GM18867 (cell line): Measurements from ENCODE around the gene FOXJ2.
"Not testable (repeated sequence)": the region's sequence is repeated elsewhere in the genome, so short reads cannot be mapped to it uniquely, and the experiment has no call there.

Experiments
- ATAC-seq: cut with Tn5 transposase; IDR thresholded peaks from one replicate; pipeline ENCODE4 v1.9.1; 2021; ENCODE audit warnings: mild to moderate bottlenecking, moderate library complexity; ENCODE audit not compliant: unreplicated experiment

FOXJ2 gene

DNA sequence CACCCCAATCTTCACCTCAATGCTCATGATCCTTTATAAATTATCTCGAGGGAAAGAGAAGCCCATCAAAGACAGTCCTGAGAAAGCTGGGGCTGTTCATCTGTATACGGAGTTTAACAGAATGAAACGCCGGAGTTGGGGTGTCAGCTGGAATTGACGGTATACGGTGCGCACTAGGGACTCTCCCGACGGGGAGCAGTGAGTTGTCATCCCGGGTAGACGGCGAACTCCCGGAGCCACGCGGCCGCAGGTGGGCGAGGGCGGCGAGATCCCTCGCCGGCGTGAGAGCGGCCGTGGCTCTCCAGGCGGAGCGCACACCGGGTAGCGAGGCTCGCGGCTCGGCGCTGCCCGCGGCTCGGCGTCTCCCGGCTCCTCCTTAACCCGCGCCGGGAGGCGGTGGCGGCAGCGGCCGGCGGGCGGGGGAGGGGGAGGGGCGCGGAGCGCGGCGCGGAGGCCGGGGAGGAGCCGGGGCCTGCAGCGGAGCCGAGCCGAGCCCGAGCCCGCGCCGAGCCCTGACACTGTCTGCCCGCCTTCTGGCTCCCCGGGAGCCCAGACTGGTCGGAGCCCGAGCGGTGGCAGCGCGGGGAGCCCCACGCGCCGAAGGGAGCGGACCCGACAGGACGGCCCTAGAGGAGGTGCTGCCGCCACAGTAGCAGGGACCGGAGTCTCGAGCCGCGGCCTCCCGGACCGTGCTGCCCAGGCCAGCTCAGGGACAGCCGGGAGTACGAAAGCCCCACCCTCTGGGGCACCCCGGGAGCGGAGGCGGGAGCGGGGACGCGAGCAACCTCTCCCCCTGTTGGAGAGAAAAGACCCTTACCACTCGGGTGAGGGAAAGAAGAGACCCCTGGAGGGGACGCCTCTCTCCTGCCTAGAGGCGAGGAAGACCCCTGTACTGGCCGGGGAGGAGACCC lies at the start of gene FOXJ2:
TSS of gene FOXJ2 (plus strand) at position 475 of the 911 bp plus-strand sequence. CDS start 7,117 bp downstream, outside the sequence.
- peak; percentile 73 for ATAC-seq

DNA sequence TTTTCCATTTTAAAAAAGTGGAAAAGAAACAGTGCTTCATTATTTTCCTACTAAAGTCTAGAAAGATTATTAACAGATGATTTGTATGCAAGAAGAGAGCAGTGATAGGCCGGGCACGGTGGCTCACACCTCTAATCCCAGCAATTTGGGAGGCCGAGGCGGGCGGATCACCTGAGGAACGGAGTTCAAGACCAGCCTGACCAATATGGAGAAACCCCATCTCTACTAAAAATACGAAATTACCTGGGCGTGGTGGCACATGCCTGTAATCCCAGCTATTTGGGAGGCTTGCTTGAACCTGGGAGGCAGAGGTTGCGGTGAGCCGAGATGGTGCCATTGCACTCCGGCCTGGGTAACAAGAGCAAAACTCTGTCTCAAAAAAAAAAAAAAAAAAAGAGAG lies 49.5 kb upstream of the FOXJ2 start:
- ATAC-seq, result not testable (repeated sequence)

DNA sequence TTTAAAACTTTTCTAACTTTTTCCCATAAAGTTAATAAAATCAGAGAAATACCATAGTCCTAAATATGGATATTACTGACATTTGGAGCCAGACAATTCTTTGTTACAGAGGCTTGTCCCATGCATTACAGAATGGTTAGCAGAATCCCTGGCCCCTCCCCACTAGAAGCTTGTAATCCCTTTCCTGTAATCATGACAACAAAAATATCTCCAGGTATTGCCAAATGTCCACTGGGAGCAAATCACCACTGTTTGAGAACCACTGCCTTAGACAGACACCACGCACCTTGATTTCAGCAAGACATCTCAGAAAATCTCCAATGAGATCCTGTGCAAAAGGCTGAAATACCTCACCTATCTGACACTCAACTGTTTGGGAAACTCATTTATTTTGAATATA lies 49.1 kb upstream of the FOXJ2 start:
- not testable (repeated sequence) for ATAC-seq

DNA sequence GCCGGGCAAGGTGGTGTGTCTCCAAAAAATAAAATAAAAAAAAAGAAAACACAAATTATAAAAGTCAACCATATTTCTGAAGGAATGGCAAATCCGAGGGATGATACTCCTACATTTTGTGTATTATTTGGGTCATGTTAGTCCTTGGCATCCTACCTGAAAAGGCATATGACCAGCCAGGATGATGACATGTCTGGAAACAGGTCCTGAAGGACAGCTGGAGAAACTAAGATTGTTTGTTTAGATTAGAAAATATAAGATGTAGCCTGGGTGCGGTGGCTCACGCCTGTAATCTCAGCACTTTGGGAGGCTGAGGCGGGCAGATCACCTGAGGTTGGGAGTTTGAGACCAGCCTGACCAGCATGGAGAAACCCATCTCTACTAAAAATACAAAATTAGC lies 47.6 kb upstream of the FOXJ2 start:
- no peak for ATAC-seq

DNA sequence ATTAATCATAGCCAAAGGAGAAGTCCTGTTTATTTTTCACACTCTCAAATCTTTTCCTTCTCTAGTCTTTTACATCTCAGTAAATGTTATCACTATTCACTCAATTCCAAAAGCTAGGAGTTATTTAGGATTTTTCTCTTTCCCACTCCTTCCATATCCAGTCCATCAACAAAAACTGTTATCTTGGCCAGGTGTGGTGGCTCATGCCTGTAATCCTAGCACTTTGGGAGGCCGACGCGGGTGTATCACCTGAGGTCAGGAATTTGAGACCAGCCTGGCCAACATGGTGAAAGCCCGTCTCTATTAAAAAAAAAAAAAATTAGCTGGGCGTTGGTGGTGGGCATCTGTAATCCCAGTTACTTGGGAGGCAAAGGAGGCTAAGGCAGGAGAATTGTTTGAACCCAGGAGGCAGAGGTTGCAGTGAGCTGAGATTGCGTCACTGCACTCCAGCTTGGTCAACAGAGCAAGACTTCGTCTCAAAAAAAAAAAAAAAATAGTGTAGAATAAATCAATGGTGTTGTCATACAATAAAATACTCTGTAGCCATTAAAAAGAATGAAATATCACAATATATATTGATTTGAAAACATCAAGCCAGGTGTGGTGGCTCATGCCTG lies 46.6 kb upstream of the FOXJ2 start:
- no peak for ATAC-seq

- peak; percentile 38 for ATAC-seq
Measured at GRCh38 chr12:7989827-7990491, 42.6 kb upstream of the FOXJ2 start.

- no peak for ATAC-seq
Measured at GRCh38 chr12:7991535-7991934, 41.0 kb upstream of the FOXJ2 start.

DNA sequence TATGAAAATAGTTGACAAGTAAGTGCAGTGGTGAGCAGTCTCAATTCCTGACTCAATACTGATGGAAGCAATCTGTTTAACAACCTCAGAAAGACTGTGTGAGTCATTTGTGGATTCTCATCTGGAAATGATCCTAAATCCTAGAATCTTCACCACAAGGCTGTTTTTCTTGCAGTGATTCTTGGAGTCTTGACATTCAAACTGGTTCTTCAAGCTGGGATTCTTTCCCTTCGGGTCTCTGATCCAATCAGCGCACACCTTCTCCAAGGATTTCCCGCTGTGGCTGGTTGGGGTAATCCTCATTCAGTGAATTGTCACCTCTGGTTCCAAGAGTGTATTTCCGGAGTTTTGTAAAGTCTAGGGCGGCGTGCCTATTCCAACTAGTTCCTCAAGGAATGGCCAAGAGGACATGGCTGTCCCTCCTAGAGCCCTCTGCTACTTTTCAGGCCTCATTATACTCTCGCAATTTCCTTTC lies 37.7 kb upstream of the FOXJ2 start:
- ATAC-seq, result no peak

GRCh38 chr12:7995266-7995963 lies 37.1 kb upstream of the FOXJ2 start:
- ATAC-seq, result peak; percentile 99

DNA sequence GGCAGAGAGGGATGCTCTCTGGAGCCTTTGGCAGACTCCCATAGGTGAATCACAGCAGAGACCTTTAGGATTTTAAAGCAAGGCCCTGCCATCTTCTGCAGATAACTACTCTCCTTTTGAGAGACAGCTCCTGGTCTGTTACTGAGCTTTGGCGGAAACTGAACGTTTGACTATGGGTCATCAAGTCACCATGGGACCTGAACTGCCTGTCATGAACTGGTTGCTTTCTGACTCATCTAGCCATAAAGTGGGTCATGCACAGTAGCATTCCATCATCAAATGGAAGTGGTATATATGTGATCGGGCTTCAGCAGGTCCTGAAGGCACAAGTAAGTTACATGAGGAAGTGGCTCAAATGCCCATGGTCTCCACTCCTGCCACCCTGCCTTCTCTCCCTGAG lies 31.7 kb upstream of the FOXJ2 start:
- not testable (repeated sequence) for ATAC-seq

DNA sequence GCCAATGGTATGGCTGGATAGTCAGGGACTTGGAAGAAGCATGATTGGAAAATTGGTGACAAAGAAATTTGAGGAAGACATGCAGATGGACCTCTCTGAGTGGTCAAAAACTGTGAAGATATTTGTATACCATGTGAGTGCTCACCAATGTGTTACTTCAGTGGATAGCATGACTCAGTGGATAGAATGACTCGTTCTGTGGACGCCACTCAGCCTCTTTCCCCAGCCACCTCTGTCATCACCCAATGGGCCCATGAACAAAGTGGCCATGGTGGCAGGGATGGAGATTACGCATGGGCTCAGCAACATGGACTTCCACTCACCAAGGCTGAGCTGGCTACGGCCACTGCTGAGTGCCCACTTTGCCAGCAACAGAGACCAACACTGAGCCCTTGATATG lies 31.0 kb upstream of the FOXJ2 start:
- ATAC-seq, result not testable (repeated sequence)

DNA sequence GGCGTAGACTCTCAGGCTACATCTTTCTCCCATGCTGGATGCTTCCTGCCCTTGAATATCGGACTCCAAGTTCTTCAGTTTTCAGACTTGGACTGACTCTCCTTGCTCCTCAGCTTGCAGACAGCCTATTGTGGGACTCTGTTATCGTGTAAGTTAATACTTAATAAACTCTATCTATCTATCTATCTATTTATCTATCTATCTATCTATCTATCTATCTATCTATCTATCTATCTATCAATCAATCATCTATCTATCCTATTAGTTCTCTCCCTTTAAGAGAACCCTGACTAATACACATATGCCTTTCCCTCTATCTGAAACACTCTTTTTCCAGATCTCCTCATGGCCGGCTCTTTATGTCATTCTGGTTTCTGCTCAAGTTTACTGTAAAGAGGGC lies 27.6 kb upstream of the FOXJ2 start:
- not testable (repeated sequence) for ATAC-seq

DNA sequence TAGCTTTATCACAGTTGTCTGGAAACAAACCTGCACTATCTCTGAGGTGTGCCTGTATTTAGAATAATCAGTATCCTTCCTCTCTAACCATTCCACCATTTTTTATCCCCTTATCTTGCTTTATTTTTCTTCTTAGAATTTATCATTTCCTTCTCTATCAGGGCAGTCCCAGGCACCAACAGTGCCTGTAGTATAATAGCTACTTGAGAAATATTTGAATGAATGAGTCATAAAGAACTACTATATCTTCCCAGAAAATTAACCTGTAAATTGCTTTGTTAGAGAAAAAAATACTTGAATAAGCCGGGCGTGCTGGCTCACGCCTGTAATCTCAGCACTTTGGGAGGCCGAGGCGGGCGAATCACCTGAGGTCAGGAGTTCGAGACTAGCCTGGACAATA lies 21.2 kb upstream of the FOXJ2 start:
- ATAC-seq, result no peak

DNA sequence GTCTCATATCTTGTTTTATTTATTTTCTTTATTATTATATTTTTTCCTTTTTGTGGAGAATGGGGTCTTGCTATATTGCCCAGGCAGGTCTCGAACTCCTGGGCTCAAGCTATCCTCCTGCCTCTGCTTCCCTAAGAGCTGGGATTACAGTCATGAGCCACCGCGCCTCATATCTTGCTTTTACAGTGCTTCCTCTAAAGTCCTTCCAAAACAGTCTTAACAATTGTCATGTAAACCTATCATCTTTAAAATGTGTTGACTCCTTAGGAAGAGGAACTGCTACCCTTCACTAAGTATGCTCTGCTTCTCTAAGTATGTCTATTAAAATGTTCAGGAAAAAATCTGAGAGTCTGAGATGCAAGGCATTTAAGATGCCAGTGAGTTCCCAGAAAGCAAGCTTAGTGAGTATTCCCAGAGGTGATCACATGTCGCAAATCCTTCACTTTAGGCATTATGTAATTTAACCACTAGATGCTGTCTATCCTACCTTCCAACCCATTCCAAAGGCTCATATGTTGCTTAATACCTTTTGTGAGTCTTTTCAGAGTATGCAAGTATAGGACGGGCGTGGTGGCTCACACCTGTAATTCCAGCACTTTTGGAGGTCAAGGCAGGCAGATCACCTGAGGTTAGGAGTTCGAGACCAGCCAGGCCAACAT lies 19.7 kb upstream of the FOXJ2 start:
- ATAC-seq, result no peak

DNA sequence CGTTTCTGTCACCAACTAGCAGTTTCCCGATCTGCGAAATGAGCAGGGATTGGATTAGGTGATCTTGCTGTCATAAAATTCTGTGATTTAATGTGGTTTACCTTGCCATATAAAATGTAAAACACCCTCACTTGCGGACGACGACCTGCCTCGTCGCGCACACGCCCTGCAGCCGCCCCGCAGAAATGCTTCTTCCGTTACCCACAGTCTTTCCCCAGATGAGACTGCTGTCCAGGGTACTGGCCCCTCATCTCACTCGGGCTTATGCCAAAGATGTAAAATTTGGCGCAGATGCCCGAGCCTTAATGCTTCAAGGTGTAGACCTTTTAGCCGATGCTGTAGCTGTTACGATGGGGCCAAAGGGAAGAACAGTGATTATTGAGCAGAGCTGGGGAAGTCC lies 17.7 kb upstream of the FOXJ2 start:
- no peak for ATAC-seq

DNA sequence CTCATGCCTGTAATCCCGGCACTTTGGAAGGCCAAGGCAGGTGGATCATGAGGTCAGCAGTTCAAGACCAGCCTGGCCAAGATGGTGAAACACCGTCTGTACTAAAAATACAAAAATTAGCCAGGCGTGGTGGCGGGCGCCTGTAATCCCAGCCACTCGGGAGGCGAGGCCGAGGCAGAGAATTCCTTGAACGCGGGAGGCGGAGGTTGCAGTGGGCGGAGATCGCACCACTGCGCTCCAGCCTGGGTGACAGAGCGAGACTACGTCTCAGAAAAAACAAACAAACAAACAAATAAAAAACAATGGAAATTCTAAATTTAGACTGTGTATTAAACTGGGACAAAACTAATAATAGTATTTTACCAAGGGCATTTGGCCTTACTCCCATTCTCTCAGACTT lies 14.3 kb upstream of the FOXJ2 start:
- ATAC-seq, result not testable (repeated sequence)

DNA sequence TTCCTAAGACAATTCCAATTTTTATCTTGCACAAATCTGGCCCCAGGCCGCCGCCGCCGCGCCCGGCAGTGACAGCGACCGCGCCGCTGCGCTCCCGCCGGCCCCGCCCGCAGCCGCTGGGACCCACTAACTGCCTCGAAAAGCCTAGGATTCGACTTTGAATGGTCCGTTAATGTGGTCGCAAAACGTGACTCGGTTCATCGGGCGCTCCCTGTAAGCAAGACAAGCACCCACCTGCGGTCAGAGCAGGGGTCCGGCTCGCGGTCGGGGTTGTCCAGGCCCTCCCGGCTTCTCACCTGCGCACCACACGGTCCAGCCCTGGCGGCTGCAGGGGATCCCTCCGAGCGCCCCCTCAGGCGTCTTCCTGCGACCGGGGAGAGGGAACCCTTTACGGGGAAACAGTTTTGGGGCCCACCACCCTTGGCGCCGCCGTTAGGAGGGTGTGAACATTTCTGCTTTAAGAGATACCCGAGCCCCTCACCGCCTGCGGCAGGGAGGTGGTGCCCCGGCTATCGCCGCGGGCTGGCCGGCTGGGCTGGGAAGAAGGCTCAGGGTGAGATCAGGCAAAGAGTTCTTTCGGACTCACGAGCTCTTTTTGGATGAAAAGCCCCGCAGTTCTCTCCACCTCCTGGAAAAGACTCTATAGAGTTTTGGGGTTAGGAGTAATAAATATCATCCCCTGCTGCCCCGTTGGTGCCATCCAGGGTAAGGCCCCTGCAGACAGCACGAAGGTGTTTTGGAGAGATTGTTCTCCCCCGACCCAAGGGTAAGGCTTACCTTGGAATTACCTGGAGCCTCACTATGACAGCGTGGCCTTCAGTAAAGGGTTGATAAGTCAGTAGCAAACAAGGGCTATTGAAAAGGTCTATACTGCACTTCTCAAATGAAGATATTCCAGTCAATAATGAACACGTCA lies 13.6 kb upstream of the FOXJ2 start:
- ATAC-seq, result no peak

GRCh38 chr12:8026291-8026900 lies 6.1 kb upstream of the FOXJ2 start:
- peak; percentile 98 for ATAC-seq

DNA sequence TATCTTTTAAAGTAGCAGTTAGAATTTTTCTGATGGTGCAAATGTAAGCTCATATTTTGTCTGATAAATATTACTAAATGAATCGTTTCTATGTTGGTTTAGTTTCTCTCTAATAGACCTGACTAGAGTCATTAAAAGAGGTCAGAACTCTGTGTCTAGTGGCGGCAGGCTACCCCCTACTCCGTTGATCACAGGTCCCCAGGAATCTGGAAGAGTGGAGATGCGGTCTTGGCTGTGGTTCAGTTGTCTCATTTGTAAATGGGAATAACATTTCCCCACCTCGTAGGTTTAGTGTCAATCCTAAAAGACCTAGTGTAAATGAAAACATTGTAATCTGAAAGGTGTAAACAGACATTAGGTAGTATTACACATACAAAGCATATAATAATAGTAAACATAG lies 4.7 kb upstream of the FOXJ2 start:
- ATAC-seq, result no peak
